ENCODE data around the gene COX15. TPM values are rescaled to one million over a fixed set of nuclear protein-coding genes. Genes with fewer than 3 reads are reported as not detected.

COX15 gene
- total and polyA plus RNA-seq, 12 donors = 13.4 to 89.7 (median 63.1) TPM

- H3K4me1 ChIP-seq (replicated peaks in 1 of 2) = peaks cover 12 to 32% of the 10 kb centered on the region in 2 donors
- no peaks in the 10 kb centered on the region for H3K9me3 ChIP-seq (replicated peaks in 1 of 3)
- H3K4me3 ChIP-seq = no peak overlapping the region
- peak in 4 of 7 donors; percentile 16 to 54 (median 45) for DNase-seq
- TF ChIP-seq POLR2A (IDR thresholded peaks at IDR 0.05) = no peak
- peak in 5 of 6 experiments; percentile 36 to 59 (median 51) for TF ChIP-seq CTCF (IDR thresholded peaks at IDR 0.05)
- H3K36me3 ChIP-seq (replicated peaks in 1 of 2) = peaks cover 0 to 19% of the 10 kb centered on the region in 2 donors
- no peak overlapping the region for H3K27ac ChIP-seq
- intact Hi-C loops (cut with DNase I) = loop anchor here (5.0 to 10.0 kb wide), 2 partner anchors 86 to 149 kb away; partner anchors contain the start of gene SLC25A28 (in 2 of the 2)
- no peaks in the 10 kb centered on the region for H3K27me3 ChIP-seq
These were observed 20.7 kb downstream of the COX15 start for GRCh38 chr10:99711129-99711719.

- WGBS, 4 donors = 24 to 40% (median 29%) methylated on average over 4 of the region's 4 CpGs
- Histone ChIP-seq H3K4me3 (no peak overlapping the region), H3K4me1 (replicated peaks in 1 of 2) (peaks cover 12 to 32% of the 10 kb centered on the region in 2 donors), H3K27ac (peak overlapping the region in 4 of 5 donors; percentile 18 to 74 (median 54)), H3K27me3 (no peaks in the 10 kb centered on the region), H3K9me3 (replicated peaks in 1 of 3) (no peaks in the 10 kb centered on the region), H3K36me3 (replicated peaks in 1 of 2) (peaks cover 0 to 9% of the 10 kb centered on the region in 2 donors)
- intact Hi-C loops (cut with DNase I) = loop anchor here (5.0 to 10.0 kb wide), 2 partner anchors 85 to 147 kb away; partner anchors contain the start of gene SLC25A28 (in 2 of the 2)
- no peak for TF ChIP-seq CTCF (IDR thresholded peaks at IDR 0.05)
- TF ChIP-seq POLR2A (IDR thresholded peaks at IDR 0.05) = peak in 1 of 2 donors; percentile 29
- DNase-seq = peak in 4 of 7 donors; percentile 19 to 27 (median 23)
These were observed 22.3 kb downstream of the COX15 start for GRCh38 chr10:99709480-99710229.

GRCh38 chr10:99708428-99709012 lies 23.4 kb downstream of the COX15 start:
- TF ChIP-seq POLR2A (IDR thresholded peaks at IDR 0.05) = no peak
- TF ChIP-seq CTCF (IDR thresholded peaks at IDR 0.05) = no peak
- no peak overlapping the region for H3K4me3 ChIP-seq
- peaks cover 8 to 24% of the 10 kb centered on the region in 2 donors for H3K4me1 ChIP-seq (replicated peaks in 1 of 2)
- intact Hi-C loops (cut with DNase I) = no loop called here
- no peaks in the 10 kb centered on the region for H3K9me3 ChIP-seq (replicated peaks in 1 of 3)
- no peak for DNase-seq
- H3K27me3 ChIP-seq = no peaks in the 10 kb centered on the region
- peak overlapping the region in 3 of 5 donors; percentile 52 to 74 (median 55) for H3K27ac ChIP-seq
- peaks cover 0 to 15% of the 10 kb centered on the region in 2 donors for H3K36me3 ChIP-seq (replicated peaks in 1 of 2)
- WGBS, 4 donors = 91 to 97% (median 93%) methylated on average over 1 of the region's 1 CpG

- no peak for TF ChIP-seq POLR2A (IDR thresholded peaks at IDR 0.05)
- TF ChIP-seq CTCF (IDR thresholded peaks at IDR 0.05) = no peak
- DNase-seq = no peak
These were observed 31.3 kb downstream of the COX15 start for GRCh38 chr10:99700649-99701048.

More at GRCh38 chr10:99700649-99701048, 31.3 kb downstream of the COX15 start:
- intact Hi-C loops (cut with DNase I) = no loop called here
- H3K4me3 ChIP-seq = no peak overlapping the region
- no peaks in the 10 kb centered on the region for H3K27me3 ChIP-seq
- peaks cover 0 to 75% of the 10 kb centered on the region in 2 donors for H3K36me3 ChIP-seq (replicated peaks in 1 of 2)
- WGBS, 4 donors = 87 to 96% (median 93%) methylated on average over 4 of the region's 4 CpGs
- H3K9me3 ChIP-seq (replicated peaks in 1 of 3) = no peaks in the 10 kb centered on the region
- no peaks in the 10 kb centered on the region for H3K4me1 ChIP-seq (replicated peaks in 1 of 2)
- no peak overlapping the region for H3K27ac ChIP-seq

Data from adrenal gland (tissue), 12 donors.